GM10266 (cell line): ENCODE results near the gene STOM.

Source experiments
- DNase-seq: peaks from one replicate; pipeline ENCODE4 v3.0.0; 2012; ENCODE audit errors: extremely low spot score
- TF ChIP-seq, protein P1 (sequence below): IDR thresholded peaks from 2 replicates; pipeline ENCODE4 v1.5.1; 2012; ENCODE audit warnings: mild to moderate bottlenecking, low read depth; ENCODE audit not compliant: control insufficient read depth, insufficient read depth; ENCODE audit errors: missing control alignments

The STOM gene

DNA sequence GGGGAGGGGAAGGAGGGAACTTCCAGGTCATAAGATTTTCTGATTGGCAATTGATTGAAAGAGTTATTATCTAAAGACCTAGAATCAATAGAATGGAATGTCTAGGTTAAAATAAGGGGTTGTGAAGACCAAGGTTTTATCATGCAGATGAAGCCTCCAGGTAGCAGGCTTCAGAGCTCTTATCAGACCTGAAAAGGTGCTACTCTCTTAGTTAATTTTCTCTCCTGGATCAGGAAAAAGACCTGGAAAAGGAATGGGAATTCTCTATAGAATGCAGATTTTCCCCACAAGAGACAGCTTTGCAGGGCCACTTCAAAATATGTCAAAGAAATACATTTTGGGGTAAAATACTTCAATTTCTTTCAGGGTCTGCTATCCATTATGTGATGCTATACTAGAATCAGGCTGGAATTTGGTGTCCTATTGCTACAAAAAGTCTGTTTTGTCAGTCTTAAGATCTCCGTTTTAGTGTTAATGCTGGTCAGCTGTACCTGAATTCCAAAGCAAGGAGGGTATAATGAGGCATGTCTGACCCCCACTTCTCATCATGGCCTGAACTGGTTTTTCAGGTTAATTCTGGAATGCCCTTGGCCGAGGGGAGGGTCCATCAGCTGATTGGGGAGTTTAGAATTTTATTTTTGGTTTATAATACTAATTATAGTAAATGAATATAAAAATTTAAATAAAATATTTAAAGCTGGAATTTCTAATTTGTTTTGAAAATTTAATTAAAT, 16.6 kb upstream of the STOM start:
- DNase-seq = no peak
- TF ChIP-seq, protein P1, sequence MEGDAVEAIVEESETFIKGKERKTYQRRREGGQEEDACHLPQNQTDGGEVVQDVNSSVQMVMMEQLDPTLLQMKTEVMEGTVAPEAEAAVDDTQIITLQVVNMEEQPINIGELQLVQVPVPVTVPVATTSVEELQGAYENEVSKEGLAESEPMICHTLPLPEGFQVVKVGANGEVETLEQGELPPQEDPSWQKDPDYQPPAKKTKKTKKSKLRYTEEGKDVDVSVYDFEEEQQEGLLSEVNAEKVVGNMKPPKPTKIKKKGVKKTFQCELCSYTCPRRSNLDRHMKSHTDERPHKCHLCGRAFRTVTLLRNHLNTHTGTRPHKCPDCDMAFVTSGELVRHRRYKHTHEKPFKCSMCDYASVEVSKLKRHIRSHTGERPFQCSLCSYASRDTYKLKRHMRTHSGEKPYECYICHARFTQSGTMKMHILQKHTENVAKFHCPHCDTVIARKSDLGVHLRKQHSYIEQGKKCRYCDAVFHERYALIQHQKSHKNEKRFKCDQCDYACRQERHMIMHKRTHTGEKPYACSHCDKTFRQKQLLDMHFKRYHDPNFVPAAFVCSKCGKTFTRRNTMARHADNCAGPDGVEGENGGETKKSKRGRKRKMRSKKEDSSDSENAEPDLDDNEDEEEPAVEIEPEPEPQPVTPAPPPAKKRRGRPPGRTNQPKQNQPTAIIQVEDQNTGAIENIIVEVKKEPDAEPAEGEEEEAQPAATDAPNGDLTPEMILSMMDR = no peak

DNA sequence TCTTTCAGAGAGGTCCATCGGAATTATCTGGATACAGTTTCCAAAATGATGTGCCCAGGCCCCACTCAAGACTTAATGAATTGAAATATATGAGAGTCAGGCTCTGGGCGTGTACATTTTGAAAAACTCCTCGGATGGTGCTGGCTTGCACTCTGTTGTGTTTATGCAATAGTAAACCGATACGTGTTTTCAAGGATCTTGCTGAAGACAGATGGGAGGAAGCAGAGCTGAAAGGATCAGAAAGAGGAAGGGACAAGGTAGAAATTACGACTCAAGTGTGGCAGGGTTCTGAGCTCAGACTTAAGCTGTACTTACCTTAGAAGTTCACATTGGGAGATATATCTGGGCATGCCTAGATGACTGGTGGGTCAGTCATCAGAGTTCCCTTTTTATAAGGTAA, 13.7 kb upstream of the STOM start:
- DNase-seq = no peak

DNA sequence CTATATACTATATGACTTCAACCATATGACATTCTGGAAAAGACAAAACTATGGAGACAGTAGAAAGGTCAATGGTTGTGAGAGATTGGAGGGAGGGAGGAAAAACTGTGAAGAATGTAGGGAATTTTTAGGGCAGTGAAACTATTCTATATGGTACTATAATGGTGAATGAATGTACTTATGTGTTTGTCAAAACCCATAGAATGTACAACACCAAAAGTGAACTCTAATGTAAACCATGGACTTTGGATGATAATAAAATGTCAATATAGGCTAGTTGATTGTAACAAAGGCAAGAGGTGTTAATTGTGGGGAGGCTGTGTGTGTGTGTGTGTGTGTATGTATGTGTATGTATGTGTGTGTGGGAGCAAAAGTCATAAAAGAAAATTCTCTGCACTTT, 10.8 kb upstream of the STOM start:
- DNase-seq = no peak
- TF ChIP-seq, protein P1 = no peak

More for the DNA sequence above, 13.7 kb upstream of the STOM start:
- TF ChIP-seq, protein P1 = no peak

DNA sequence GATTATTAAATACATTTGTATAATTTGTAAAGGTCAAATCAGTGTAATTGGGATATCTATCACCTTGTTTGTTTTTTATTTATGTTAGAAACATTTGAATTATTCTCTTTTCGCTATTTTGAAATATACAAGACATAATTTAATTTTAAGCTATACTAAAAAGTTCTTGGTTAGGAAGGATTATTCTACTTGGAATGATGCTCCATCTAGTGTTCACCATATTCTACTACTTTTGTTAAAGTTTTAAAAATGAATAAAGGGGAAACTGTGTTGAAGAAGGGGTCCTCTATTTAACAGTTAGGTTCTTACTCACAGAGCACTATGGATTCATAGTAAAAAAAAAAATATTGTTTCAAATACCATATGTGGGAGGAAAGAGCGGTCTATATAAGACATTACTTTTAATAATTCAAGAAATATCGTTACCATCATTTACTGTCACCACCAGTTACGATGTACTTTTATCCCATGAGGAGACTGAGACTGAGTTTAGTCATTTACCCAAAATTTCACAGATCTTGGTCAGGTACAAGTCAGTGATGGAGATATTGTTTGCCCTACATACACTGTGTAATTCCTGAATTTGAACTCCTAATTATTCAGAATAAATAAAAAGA, 6.3 kb upstream of the STOM start:
- no peak for DNase-seq
- TF ChIP-seq, protein P1 = peak; percentile 12

DNA sequence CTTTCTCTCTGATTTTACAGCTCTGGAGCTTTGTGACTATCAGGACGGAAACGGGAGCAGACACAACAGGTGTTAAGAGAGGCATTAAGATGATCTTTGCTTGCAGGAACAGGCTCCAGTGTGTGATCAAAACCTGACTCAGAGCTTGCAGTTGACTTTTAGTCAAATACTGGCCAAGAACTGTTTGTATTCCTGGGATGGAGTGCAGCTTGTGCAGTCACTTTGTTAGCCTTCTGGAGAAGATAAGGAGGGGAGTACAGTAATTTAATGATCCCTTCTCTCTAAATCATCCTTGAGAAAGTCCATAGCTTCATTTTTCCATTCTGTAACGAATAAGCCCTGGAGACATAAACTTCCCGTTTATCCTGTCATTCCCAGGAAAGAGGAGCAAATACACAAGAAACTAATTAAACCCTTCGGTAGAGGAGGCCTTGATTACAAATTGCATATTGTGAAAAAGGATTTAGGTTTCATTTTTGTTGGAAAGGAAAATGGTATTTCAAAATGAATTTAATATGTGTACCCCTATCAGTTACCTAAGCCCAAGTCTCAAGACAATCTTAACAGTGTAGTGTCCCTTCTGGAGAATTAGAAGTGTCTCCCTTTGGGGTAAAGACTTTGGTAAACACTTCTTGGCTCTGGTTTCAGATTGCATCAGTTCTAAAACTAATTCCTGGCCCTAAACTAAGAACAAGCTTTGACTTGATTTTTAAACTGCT, 3.1 kb upstream of the STOM start:
- TF ChIP-seq, protein P1 = no peak
- DNase-seq = no peak

DNA sequence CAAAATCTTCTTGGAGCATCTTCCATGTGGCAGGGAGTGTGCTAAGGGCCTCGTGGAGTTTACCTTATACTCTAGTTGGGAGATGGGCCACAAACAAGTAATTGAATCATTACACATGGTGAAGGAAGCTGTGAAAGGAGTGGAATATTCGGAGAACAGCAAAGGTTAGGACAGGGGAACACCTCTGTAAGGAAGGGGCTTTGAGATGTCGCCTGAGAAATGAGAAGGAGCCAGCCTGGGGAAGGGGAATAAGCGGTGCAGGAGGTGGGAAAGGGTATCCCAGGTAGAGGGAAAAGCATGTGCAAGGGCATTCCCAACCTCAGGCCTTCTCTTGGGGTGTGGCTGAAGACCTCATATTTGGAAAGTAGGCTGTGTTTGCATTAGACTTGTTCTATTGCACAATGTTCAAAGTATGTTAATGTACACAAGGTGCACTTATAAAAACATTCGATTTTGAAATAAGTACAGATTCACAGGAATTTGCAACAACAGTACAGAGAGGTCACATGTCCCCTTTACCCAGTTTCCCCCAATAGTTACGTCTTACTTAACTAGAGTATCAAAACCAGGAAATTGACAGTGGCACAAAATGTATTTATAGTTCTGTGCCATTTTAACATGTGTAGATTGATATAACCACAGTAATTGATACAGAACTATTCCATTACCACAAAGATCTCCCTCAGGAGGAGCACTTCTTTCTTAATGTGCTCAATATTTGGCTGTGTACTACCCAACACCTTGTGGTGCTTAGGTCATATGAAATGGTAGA, 2.4 kb upstream of the STOM start:
- TF ChIP-seq, protein P1 = no peak

More for the DNA sequence above, 2.4 kb upstream of the STOM start:
- DNase-seq = no peak
